ENCODE data around the gene NLGN1. TPM values are rescaled to one million over a fixed set of nuclear protein-coding genes. Genes with fewer than 3 reads are reported as not detected.

NLGN1 gene
- total RNA-seq, 1 experiment from 2014 or later = 0.85 TPM

DNA sequence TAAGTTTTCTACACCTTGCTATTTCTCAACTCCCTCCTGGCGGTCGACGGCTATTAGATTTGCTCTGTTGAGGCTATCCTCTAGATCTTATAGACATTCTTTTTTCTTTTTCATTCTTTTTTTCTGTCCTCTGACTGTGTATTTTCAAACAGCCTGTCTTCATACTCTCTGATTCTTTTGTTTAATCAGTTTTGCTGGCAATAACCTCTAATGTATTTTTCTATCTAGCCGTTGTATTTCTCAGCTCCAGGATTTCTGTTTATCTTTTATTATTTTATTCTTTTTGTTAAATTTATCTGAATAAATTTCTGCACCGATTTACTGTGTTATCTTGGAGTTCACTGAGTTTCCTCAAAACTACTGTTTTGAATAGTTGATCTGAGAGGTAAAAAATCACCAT is 31.5 kb downstream of the NLGN1 start:
- Histone ChIP-seq H3K27me3 (ENCODE audit: control insufficient read depth, insufficient read depth, low read length) (no peaks in the 10 kb centered on the region), H3K9me3 (ENCODE audit: control insufficient read depth, insufficient read depth, low read depth, low read length) (peaks cover 13% of the 10 kb centered on the region), H3K4me1 (ENCODE audit: control insufficient read depth, insufficient read depth, low read length) (no peaks in the 10 kb centered on the region), H3K4me3 (ENCODE audit: low read depth in 2 of 2, low read length in 2 of 2) (no peak overlapping the region), H3K36me3 (ENCODE audit: control insufficient read depth, insufficient read depth, low read length) (no peaks in the 10 kb centered on the region), H3K27ac (ENCODE audit: low read length) (no peak overlapping the region)
- BruUV-seq (replicated peaks) = no TSS peak
- DNase-seq (ENCODE audit: low read depth, low spot score) = no peak
- in situ Hi-C loops (cut with HindIII; ENCODE audit: low pct_unique_long_range_greater_than_20kb, low sequenced_read_pairs) (no loop called here), intact Hi-C loops (cut with micrococcal nuclease; ENCODE audit: unreplicated experiment) (no loop called here)
- no peak for ATAC-seq
- TF ChIP-seq SIN3A (IDR thresholded peaks at IDR 0.05; ENCODE audit: borderline replicate concordance, insufficient read depth, low read depth, low read length) = no peak
- TF ChIP-seq, protein P1, sequence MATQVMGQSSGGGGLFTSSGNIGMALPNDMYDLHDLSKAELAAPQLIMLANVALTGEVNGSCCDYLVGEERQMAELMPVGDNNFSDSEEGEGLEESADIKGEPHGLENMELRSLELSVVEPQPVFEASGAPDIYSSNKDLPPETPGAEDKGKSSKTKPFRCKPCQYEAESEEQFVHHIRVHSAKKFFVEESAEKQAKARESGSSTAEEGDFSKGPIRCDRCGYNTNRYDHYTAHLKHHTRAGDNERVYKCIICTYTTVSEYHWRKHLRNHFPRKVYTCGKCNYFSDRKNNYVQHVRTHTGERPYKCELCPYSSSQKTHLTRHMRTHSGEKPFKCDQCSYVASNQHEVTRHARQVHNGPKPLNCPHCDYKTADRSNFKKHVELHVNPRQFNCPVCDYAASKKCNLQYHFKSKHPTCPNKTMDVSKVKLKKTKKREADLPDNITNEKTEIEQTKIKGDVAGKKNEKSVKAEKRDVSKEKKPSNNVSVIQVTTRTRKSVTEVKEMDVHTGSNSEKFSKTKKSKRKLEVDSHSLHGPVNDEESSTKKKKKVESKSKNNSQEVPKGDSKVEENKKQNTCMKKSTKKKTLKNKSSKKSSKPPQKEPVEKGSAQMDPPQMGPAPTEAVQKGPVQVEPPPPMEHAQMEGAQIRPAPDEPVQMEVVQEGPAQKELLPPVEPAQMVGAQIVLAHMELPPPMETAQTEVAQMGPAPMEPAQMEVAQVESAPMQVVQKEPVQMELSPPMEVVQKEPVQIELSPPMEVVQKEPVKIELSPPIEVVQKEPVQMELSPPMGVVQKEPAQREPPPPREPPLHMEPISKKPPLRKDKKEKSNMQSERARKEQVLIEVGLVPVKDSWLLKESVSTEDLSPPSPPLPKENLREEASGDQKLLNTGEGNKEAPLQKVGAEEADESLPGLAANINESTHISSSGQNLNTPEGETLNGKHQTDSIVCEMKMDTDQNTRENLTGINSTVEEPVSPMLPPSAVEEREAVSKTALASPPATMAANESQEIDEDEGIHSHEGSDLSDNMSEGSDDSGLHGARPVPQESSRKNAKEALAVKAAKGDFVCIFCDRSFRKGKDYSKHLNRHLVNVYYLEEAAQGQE (IDR thresholded peaks at IDR 0.05; ENCODE audit: insufficient read depth in 1 of 2, low read depth in 2 of 2, low read length in 1 of 2) = no peak
- no peak for TF ChIP-seq TCF7L2 (IDR thresholded peaks at IDR 0.05; ENCODE audit: low read depth, low read length)
- no peak for TF ChIP-seq POLR2AphosphoS5 (IDR thresholded peaks at IDR 0.05; ENCODE audit: low read depth, low read length)
- TF ChIP-seq, protein P2, sequence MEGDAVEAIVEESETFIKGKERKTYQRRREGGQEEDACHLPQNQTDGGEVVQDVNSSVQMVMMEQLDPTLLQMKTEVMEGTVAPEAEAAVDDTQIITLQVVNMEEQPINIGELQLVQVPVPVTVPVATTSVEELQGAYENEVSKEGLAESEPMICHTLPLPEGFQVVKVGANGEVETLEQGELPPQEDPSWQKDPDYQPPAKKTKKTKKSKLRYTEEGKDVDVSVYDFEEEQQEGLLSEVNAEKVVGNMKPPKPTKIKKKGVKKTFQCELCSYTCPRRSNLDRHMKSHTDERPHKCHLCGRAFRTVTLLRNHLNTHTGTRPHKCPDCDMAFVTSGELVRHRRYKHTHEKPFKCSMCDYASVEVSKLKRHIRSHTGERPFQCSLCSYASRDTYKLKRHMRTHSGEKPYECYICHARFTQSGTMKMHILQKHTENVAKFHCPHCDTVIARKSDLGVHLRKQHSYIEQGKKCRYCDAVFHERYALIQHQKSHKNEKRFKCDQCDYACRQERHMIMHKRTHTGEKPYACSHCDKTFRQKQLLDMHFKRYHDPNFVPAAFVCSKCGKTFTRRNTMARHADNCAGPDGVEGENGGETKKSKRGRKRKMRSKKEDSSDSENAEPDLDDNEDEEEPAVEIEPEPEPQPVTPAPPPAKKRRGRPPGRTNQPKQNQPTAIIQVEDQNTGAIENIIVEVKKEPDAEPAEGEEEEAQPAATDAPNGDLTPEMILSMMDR (IDR thresholded peaks at IDR 0.05) = no peak
- ChIA-PET CTCF (no interaction called here), POLR2A (no interaction called here)

DNA sequence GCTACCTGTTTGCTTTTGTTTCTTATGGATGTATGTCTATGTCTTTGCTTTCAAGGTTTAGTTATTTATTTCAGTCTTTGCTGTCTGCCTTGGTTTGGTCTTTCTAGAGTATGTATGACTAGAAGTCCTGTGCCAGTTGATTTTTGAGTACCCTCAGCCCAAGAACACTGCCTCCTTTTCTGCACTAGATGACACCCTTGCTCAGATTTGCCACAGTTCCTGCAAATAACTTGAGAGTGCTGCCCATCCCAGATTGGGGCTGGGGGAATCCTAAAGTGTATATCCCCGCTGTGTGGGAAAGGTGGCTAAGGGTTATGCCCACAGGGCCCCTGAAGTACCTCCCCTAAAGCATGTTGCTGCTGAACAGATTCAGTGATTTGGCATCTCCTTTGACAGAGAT is 32.0 kb downstream of the NLGN1 start:
- DNase-seq (ENCODE audit: low read depth, low spot score) = no peak
- in situ Hi-C loops (cut with HindIII; ENCODE audit: low pct_unique_long_range_greater_than_20kb, low sequenced_read_pairs) (no loop called here), intact Hi-C loops (cut with micrococcal nuclease; ENCODE audit: unreplicated experiment) (no loop called here)
- no peak for ATAC-seq
- BruUV-seq (replicated peaks) = no TSS peak
- ChIA-PET POLR2A (no interaction called here), CTCF (no interaction called here)
- H3K27ac ChIP-seq (ENCODE audit: low read length) = no peak overlapping the region
- H3K36me3 ChIP-seq (ENCODE audit: control insufficient read depth, insufficient read depth, low read length) = no peaks in the 10 kb centered on the region
- no peak overlapping the region for H3K4me3 ChIP-seq (ENCODE audit: low read depth in 2 of 2, low read length in 2 of 2)
- no peaks in the 10 kb centered on the region for H3K27me3 ChIP-seq (ENCODE audit: control insufficient read depth, insufficient read depth, low read length)
- H3K9me3 ChIP-seq (ENCODE audit: control insufficient read depth, insufficient read depth, low read depth, low read length) = peaks cover 13% of the 10 kb centered on the region
- no peaks in the 10 kb centered on the region for H3K4me1 ChIP-seq (ENCODE audit: control insufficient read depth, insufficient read depth, low read length)
- TF ChIP-seq TCF7L2 (IDR thresholded peaks at IDR 0.05; ENCODE audit: low read depth, low read length) (no peak), POLR2AphosphoS5 (IDR thresholded peaks at IDR 0.05; ENCODE audit: low read depth, low read length) (no peak), SIN3A (IDR thresholded peaks at IDR 0.05; ENCODE audit: borderline replicate concordance, insufficient read depth, low read depth, low read length) (no peak)
- TF ChIP-seq, protein P1 (IDR thresholded peaks at IDR 0.05; ENCODE audit: insufficient read depth in 1 of 2, low read depth in 2 of 2, low read length in 1 of 2) = no peak
- TF ChIP-seq, protein P2 (IDR thresholded peaks at IDR 0.05) = no peak

Data from Panc1 (cell line).